GM12878 (cell line): Measurements from ENCODE around the gene CFAP74. TPM values are rescaled to one million over a fixed set of nuclear protein-coding genes. Genes with fewer than 3 reads are reported as not detected.

Experiments used
- BACH1 ChIP-seq: fragments of 450-650 bp; IDR thresholded peaks from 2 replicates; pipeline ENCODE4 v1.6.1; 2017; ENCODE audit warnings: mild to moderate bottlenecking, borderline replicate concordance
- BMI1 ChIP-seq: fragments of 450-650 bp; IDR thresholded peaks from 2 replicates; pipeline ENCODE4 v1.6.1; 2016; ENCODE audit warnings: mild to moderate bottlenecking, moderate library complexity, borderline replicate concordance
- CBX3 ChIP-seq: fragments of 200-600 bp; sonication (generic); IDR thresholded peaks from 2 replicates; pipeline ENCODE4 v1.6.1; 2016; ENCODE audit warnings: low read depth, borderline replicate concordance
- CBX5 ChIP-seq: sonication (generic); IDR thresholded peaks from 2 replicates; pipeline ENCODE4 v1.6.1; 2016; ENCODE audit warnings: low read depth, moderate library complexity, mild to moderate bottlenecking, inconsistent platforms
- CEBPZ ChIP-seq: fragments of 150-350 bp; IDR thresholded peaks from 2 replicates; pipeline ENCODE4 v1.6.1; 2016; ENCODE audit warnings: low read depth, low read length
- CREM ChIP-seq: IDR thresholded peaks from 2 replicates; pipeline ENCODE4 v1.6.1; 2014; ENCODE audit warnings: antibody characterized with exemption, low read depth
- EED ChIP-seq: sonication (generic); IDR thresholded peaks from 2 replicates; pipeline ENCODE4 v1.6.1; 2016; ENCODE audit warnings: antibody characterized with exemption, low read depth
- ELK1 ChIP-seq: IDR thresholded peaks from 2 replicates; pipeline ENCODE4 v1.6.1; 2012; ENCODE audit warnings: low read depth, low read length, improper control_type of control experiment
- EP300 ChIP-seq, 2 experiments: fragments of 150-350 bp in 1 of 2; IDR thresholded peaks; 2 replicates each; pipeline ENCODE4 v1.6.1; 2011 to 2012; ENCODE audit warnings: low read depth in 2 of 2, low read length in 2 of 2, borderline replicate concordance in 1 of 2, improper control_type of control experiment in 1 of 2, inconsistent platforms in 1 of 2; ENCODE audit not compliant: control insufficient read depth in 1 of 2
- EZH2 ChIP-seq: IDR thresholded peaks from 2 replicates; pipeline ENCODE4 v1.6.1; 2012; ENCODE audit warnings: low read depth, mild to moderate bottlenecking, control low read depth, inconsistent platforms, low read length, borderline replicate concordance; ENCODE audit not compliant: control insufficient read depth
- FOXM1 ChIP-seq: IDR thresholded peaks from 2 replicates; pipeline ENCODE4 v1.6.1; 2012; ENCODE audit warnings: low read depth, mild to moderate bottlenecking, inconsistent platforms, low read length, moderate library complexity
- HDAC2 ChIP-seq: fragments of 200-600 bp; sonication (generic); IDR thresholded peaks from 2 replicates; pipeline ENCODE4 v1.6.1; 2017
- IKZF1 ChIP-seq: fragments of 450-650 bp; conservative IDR thresholded peaks from 2 replicates; pipeline ENCODE4 v1.6.1; 2017; ENCODE audit warnings: antibody characterized with exemption, mild to moderate bottlenecking
- MYB ChIP-seq: fragments of 150-350 bp; IDR thresholded peaks from 2 replicates; pipeline ENCODE4 v1.6.1; 2014; ENCODE audit warnings: mild to moderate bottlenecking, low read depth, low read length, borderline replicate concordance
- MYC ChIP-seq: IDR thresholded peaks from 2 replicates; pipeline ENCODE4 v1.6.1; 2011; ENCODE audit warnings: mild to moderate bottlenecking, low read length, moderate library complexity, inconsistent platforms; ENCODE audit not compliant: insufficient read depth, insufficient replicate concordance, insufficient read length, severe bottlenecking
- NFIC ChIP-seq: IDR thresholded peaks from 2 replicates; pipeline ENCODE4 v1.6.1; 2012; ENCODE audit warnings: low read depth, mild to moderate bottlenecking, inconsistent platforms, low read length, moderate library complexity
- NFYA ChIP-seq: IDR thresholded peaks from 2 replicates; pipeline ENCODE4 v1.6.1; 2011; ENCODE audit warnings: low read depth, mild to moderate bottlenecking, low read length, improper control_type of control experiment, borderline replicate concordance
- POLR2AphosphoS5 ChIP-seq: IDR thresholded peaks from 2 replicates; pipeline ENCODE4 v1.6.1; 2011; ENCODE audit warnings: mild to moderate bottlenecking, low read length, inconsistent platforms
- POU2F2 ChIP-seq: IDR thresholded peaks from 3 replicates; pipeline ENCODE4 v1.6.1; 2011; ENCODE audit warnings: low read depth, mild to moderate bottlenecking, low read length, borderline replicate concordance
- RELA ChIP-seq: fragments of 450-650 bp; IDR thresholded peaks from 2 replicates; pipeline ENCODE4 v1.8.0; 2014; ENCODE audit warnings: borderline replicate concordance; ENCODE audit not compliant: partially characterized antibody
- RUNX3 ChIP-seq: IDR thresholded peaks from 2 replicates; pipeline ENCODE4 v1.6.1; 2012; ENCODE audit warnings: low read length, inconsistent platforms
- SRF ChIP-seq, 2 experiments: IDR thresholded peaks; 2 replicates each; pipeline ENCODE4 v1.6.1; 2011; ENCODE audit warnings: low read depth in 2 of 2, low read length in 2 of 2, mild to moderate bottlenecking in 1 of 2, moderate library complexity in 1 of 2
- STAT3 ChIP-seq: IDR thresholded peaks from 2 replicates; pipeline ENCODE4 v1.6.1; 2011; ENCODE audit warnings: low read depth, low read length, improper control_type of control experiment
- TAF1 ChIP-seq: IDR thresholded peaks from 2 replicates; pipeline ENCODE4 v1.6.1; 2011; ENCODE audit warnings: mild to moderate bottlenecking, low read depth, low read length, borderline replicate concordance
- TBL1XR1 ChIP-seq: IDR thresholded peaks from 2 replicates; pipeline ENCODE4 v1.6.1; 2012; ENCODE audit warnings: low read depth, low read length, improper control_type of control experiment
- TCF7 ChIP-seq: IDR thresholded peaks from 2 replicates; pipeline ENCODE4 v1.6.1; 2014; ENCODE audit warnings: antibody characterized with exemption, borderline replicate concordance
- ZBED1 ChIP-seq: IDR thresholded peaks from 2 replicates; pipeline ENCODE4 v1.6.1; 2016; ENCODE audit warnings: borderline replicate concordance
- ZZZ3 ChIP-seq: IDR thresholded peaks from 2 replicates; pipeline ENCODE4 v1.6.1; 2011; ENCODE audit warnings: low read depth; ENCODE audit not compliant: control insufficient read depth, insufficient read length
- polyA plus RNA-seq, 11 experiments: library from polyadenylated mRNA; depleted of rRNA in 4 of 11; unstranded in 6 of 11; stranded (reverse) in 5 of 11; fragments of >200 nt; fragmentation: Nextera tagmentation in 4 of 11; fragmentation: Illumina TruSeq in 1 of 11; extraction: Ambion mirVana in 4 of 11; extraction: Trizol in 1 of 11; gene quantifications; 1 replicate in 1 of 11; 2 replicates in 10 of 11; pipeline versions ENCODE4 v1.2.1 to v1.2.3, GENCODE V29; 2011 to 2016; ENCODE audit warnings: inconsistent platforms in 2 of 11, missing spikeins in 2 of 11, low read depth in 1 of 11
- total RNA-seq, 4 experiments: library from RNA; depleted of rRNA in 3 of 4; stranded (reverse); fragments of >200 nt in 3 of 4; fragmentation: Illumina TruSeq in 1 of 4; extraction: Trizol in 1 of 4; gene quantifications; 2 replicates each; pipeline versions ENCODE4 v1.2.1 to v1.2.3, GENCODE V29; 2013 to 2021

CFAP74 gene
- total and polyA plus RNA-seq, 10 of the 15 experiments (the other 5 are each of a cell fraction or from before 2014, with no cell fraction given): 0.01 TPM; not detected in 9

- TF ChIP-seq CEBPZ (no peak), TBL1XR1 (no peak), MYC (no peak), NFYA (no peak), FOXM1 (no peak), BMI1 (no peak), EED (no peak), CBX3 (no peak), RELA (peak; percentile 95), ELK1 (0 out of 2 replicates have a peak, but pooled peaks have one; percentile 28), ZBED1 (no peak), CREM (peak; percentile 86; the same call in 1 of the 2 replicates), TAF1 (peak; percentile 81; the same call in 1 of the 2 replicates), BACH1 (peak; percentile 91), HDAC2 (no peak), POLR2AphosphoS5 (peak; percentile 66; the same call in 1 of the 2 replicates), EP300 (IDR thresholded peaks at IDR 0.05; ENCODE audit: borderline replicate concordance in 1 of 2, control insufficient read depth in 1 of 2, low read depth in 2 of 2, low read length in 2 of 2) (0 out of 4 replicates have a peak, but pooled peaks of 1 of the 2 experiments have one; percentile 12), NFIC (no peak), MYB (no peak), POU2F2 (no peak), ZZZ3 (no peak), STAT3 (no peak), CBX5 (no peak), TCF7 (no peak), RUNX3 (peak; percentile 81), SRF (IDR thresholded peaks at IDR 0.05; ENCODE audit: low read depth in 2 of 2, low read length in 2 of 2) (no peak), EZH2 (no peak), IKZF1 (peak; percentile 77; the same call in 1 of the 2 replicates)
Measured at GRCh38 chr1:1890506-1891348, 112.9 kb downstream of the CFAP74 start, which contains the start of gene GNB1 (continued).
